Endothelial cell of umbilical vein (primary cell): Measurements from ENCODE around the gene OVCH2. TPM values are rescaled to one million over a fixed set of nuclear protein-coding genes. Genes with fewer than 3 reads are reported as not detected.

ENCODE experiments used
- BruUV-seq: library from RNA; stranded (reverse); fragments of 400-500 nt; replicated peaks from 2 replicates; lab custom pipeline; 2021; lab: Mats Ljungman, UMichigan
- CTCF ChIA-PET: fragments of 300-600, 350-600 bp; sonication (Branson Sonifier 250); formaldehyde crosslinking; loops from one replicate; lab custom pipeline; 2021; ENCODE audit warnings: antibody characterized with exemption, inconsistent platforms; lab: Charles Lee
- POLR2A ChIA-PET: fragments of 300-600, 350-600 bp; sonication (Branson Sonifier 250); formaldehyde crosslinking; loops from one replicate; lab custom pipeline; 2021; ENCODE audit warnings: antibody characterized with exemption, inconsistent platforms; lab: Charles Lee
- DNase-seq: peaks from one replicate; pipeline ENCODE4 v3.0.0-alpha.2; 2011; ENCODE audit warnings: low read depth, low spot score
- FAIRE-seq: peaks from 2 replicates; lab custom pipeline; 2011; peaks lifted over from hg19 to GRCh38; lab: Jason Lieb, UNC
- H2AFZ ChIP-seq: 2 replicates; pipeline ENCODE4 v1.6.0; 2012; ENCODE audit warnings: low read depth, low read length, control low read depth, inconsistent platforms
- H3K27ac ChIP-seq: 2 replicates; pipeline ENCODE4 v1.5.1; 2011; ENCODE audit warnings: low read depth, mild to moderate bottlenecking, control low read depth, low read length, moderate library complexity; ENCODE audit not compliant: insufficient read depth
- H3K27me3 ChIP-seq, 2 experiments: 2 replicates each; pipeline versions ENCODE4 v1.6.0 to v1.6.1; 2011; ENCODE audit warnings: low read length in 2 of 2, mixed read lengths in 1 of 2; ENCODE audit not compliant: control insufficient read depth in 2 of 2, insufficient read depth in 2 of 2
- H3K36me3 ChIP-seq, 2 experiments: 2 replicates in 1 of 2; 3 replicates in 1 of 2; pipeline ENCODE4 v1.5.1; 2011; ENCODE audit warnings: low read length in 2 of 2, mild to moderate bottlenecking in 1 of 2, moderate library complexity in 1 of 2; ENCODE audit not compliant: control insufficient read depth in 2 of 2, insufficient read depth in 2 of 2; ENCODE audit errors: extremely low read depth in 1 of 2
- H3K4me1 ChIP-seq: 3 replicates; pipeline ENCODE4 v1.5.1; 2011; ENCODE audit warnings: mild to moderate bottlenecking, low read length; ENCODE audit not compliant: control insufficient read depth, insufficient read depth; ENCODE audit errors: extremely low read depth
- H3K4me2 ChIP-seq: 2 replicates; pipeline ENCODE4 v1.6.1; 2011; ENCODE audit warnings: low read length, control low read depth, mixed read lengths; ENCODE audit not compliant: insufficient read depth
- H3K4me3 ChIP-seq, 3 experiments: fragments of 200-600 bp in 1 of 3; sonication (generic), shearing (Covaris generic) in 1 of 3; replicated peaks in 1 of 3; 2 replicates each; pipeline ENCODE4 v1.5.1; 2011 to 2016; ENCODE audit warnings: control low read depth in 3 of 3, low read length in 3 of 3, mild to moderate bottlenecking in 2 of 3, inconsistent platforms in 1 of 3, low read depth in 1 of 3, moderate library complexity in 1 of 3; ENCODE audit not compliant: insufficient read depth in 1 of 3
- H3K79me2 ChIP-seq: 2 replicates; pipeline ENCODE4 v1.6.0; 2012; ENCODE audit warnings: low read length, inconsistent platforms; ENCODE audit not compliant: control insufficient read depth, insufficient read depth
- H3K9ac ChIP-seq: replicated peaks from 2 replicates; pipeline ENCODE3; 2011; ENCODE audit warnings: low read length, control low read depth; ENCODE audit not compliant: insufficient read depth; ENCODE audit errors: extremely low read depth
- H3K9me1 ChIP-seq: replicated peaks from 3 replicates; pipeline ENCODE4 v1.6.0; 2011; ENCODE audit warnings: mild to moderate bottlenecking, low read length; ENCODE audit not compliant: control insufficient read depth, insufficient read depth; ENCODE audit errors: extremely low read depth
- H3K9me3 ChIP-seq: replicated peaks from 2 replicates; pipeline ENCODE4 v1.5.1; 2012; ENCODE audit warnings: low read length, inconsistent platforms; ENCODE audit not compliant: control insufficient read depth, insufficient read depth
- H4K20me1 ChIP-seq: replicated peaks from 2 replicates; pipeline ENCODE3; 2011; ENCODE audit warnings: mild to moderate bottlenecking, low read length; ENCODE audit not compliant: control insufficient read depth, insufficient read depth; ENCODE audit errors: extremely low read depth
- EZH2 ChIP-seq: IDR thresholded peaks from 2 replicates; pipeline ENCODE4 v1.6.1; 2012; ENCODE audit warnings: borderline replicate concordance, low read depth, mild to moderate bottlenecking, moderate library complexity, low read length, inconsistent platforms; ENCODE audit not compliant: severe bottlenecking
- FOS ChIP-seq: IDR thresholded peaks from 2 replicates; pipeline ENCODE4 v1.6.1; 2011; ENCODE audit warnings: mild to moderate bottlenecking, low read length, moderate library complexity, borderline replicate concordance; ENCODE audit not compliant: insufficient read depth
- JUN ChIP-seq: IDR thresholded peaks from 2 replicates; pipeline ENCODE4 v1.6.1; 2011; ENCODE audit warnings: borderline replicate concordance, low read depth; ENCODE audit not compliant: insufficient read length, insufficient read depth
- MYC ChIP-seq: IDR thresholded peaks from one replicate; pipeline ENCODE4 v1.6.1; 2011; ENCODE audit warnings: mild to moderate bottlenecking, low read depth, low read length
- dilution Hi-C: fragments of 300-500 bp; cut with MboI; formaldehyde crosslinking; loops from one replicate; pipeline ENCODE4 v1.15.0; 2019; ENCODE audit warnings: low sequenced_read_pairs; ENCODE audit not compliant: extremely low pct_ligation_motif_present
- intact Hi-C: fragments of 100-400 bp; cut with micrococcal nuclease; formaldehyde crosslinking; loops from one replicate; pipeline ENCODE4 v1.10.0; 2022
- polyA plus RNA-seq, 4 experiments: library from polyadenylated mRNA; depleted of rRNA in 3 of 4; stranded (reverse) in 3 of 4; unstranded in 1 of 4; fragments of >200 nt; gene quantifications; 2 replicates each; pipeline versions ENCODE4 v1.2.1 to v1.2.3, GENCODE V29; 2011 to 2012; ENCODE audit warnings: missing spikeins in 1 of 4
- total RNA-seq: library from RNA; stranded (reverse); gene quantifications from 2 replicates; pipeline ENCODE4 v1.2.3, GENCODE V29; 2021
- TF ChIP-seq, protein P1 (sequence below): IDR thresholded peaks from 2 replicates; pipeline ENCODE4 v1.6.1; 2011; ENCODE audit not compliant: insufficient read depth, insufficient read length
- TF ChIP-seq, protein P2 (sequence below), 2 donors: IDR thresholded peaks; 1 replicate in 1 of 2; 2 replicates in 1 of 2; pipeline ENCODE4 v1.5.1; 2011; ENCODE audit warnings: low read length in 2 of 2, mild to moderate bottlenecking in 2 of 2, moderate library complexity in 2 of 2, control low read depth in 1 of 2, inconsistent platforms in 1 of 2, low read depth in 1 of 2; ENCODE audit not compliant: insufficient read depth in 1 of 2; ENCODE audit errors: extremely low read depth in 1 of 2

OVCH2 gene
- total and polyA plus RNA-seq, 2 donors (not counting 3 experiments of a cell fraction or from before 2014, with no cell fraction given): not detected

GRCh38 chr11:7668911-7669310 lies 37.4 kb downstream of the OVCH2 start:
- BruUV-seq: no TSS peak
- dilution Hi-C loops (no loop called here), intact Hi-C loops (no loop called here)
- H4K20me1 ChIP-seq: no peaks in the 10 kb centered on the region
- H3K79me2 ChIP-seq: no peaks in the 10 kb centered on the region
- FAIRE-seq (no peak), DNase-seq (no peak)
- no peak overlapping the region for H2AFZ ChIP-seq
- TF ChIP-seq FOS: no peak
- no peak for TF ChIP-seq JUN
- TF ChIP-seq MYC: no peak
- TF ChIP-seq, protein P1, sequence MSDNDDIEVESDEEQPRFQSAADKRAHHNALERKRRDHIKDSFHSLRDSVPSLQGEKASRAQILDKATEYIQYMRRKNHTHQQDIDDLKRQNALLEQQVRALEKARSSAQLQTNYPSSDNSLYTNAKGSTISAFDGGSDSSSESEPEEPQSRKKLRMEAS: no peak
- TF ChIP-seq, protein P2, sequence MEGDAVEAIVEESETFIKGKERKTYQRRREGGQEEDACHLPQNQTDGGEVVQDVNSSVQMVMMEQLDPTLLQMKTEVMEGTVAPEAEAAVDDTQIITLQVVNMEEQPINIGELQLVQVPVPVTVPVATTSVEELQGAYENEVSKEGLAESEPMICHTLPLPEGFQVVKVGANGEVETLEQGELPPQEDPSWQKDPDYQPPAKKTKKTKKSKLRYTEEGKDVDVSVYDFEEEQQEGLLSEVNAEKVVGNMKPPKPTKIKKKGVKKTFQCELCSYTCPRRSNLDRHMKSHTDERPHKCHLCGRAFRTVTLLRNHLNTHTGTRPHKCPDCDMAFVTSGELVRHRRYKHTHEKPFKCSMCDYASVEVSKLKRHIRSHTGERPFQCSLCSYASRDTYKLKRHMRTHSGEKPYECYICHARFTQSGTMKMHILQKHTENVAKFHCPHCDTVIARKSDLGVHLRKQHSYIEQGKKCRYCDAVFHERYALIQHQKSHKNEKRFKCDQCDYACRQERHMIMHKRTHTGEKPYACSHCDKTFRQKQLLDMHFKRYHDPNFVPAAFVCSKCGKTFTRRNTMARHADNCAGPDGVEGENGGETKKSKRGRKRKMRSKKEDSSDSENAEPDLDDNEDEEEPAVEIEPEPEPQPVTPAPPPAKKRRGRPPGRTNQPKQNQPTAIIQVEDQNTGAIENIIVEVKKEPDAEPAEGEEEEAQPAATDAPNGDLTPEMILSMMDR (IDR thresholded peaks at IDR 0.05; ENCODE audit: extremely low read depth in 1 of 2, insufficient read depth in 1 of 2, low read depth in 1 of 2, low read length in 2 of 2): no peak
- TF ChIP-seq EZH2: no peak
- H3K27me3 ChIP-seq: no peaks in the 10 kb centered on the region
- H3K4me3 ChIP-seq: no peak overlapping the region
- no peaks in the 10 kb centered on the region for H3K9me1 ChIP-seq
- POLR2A ChIA-PET: no interaction called here
- no peak overlapping the region for H3K27ac ChIP-seq
- no peaks in the 10 kb centered on the region for H3K36me3 ChIP-seq
- H3K4me2 ChIP-seq: no peak overlapping the region
- H3K4me1 ChIP-seq: peaks cover 4% of the 10 kb centered on the region
- H3K9ac ChIP-seq: no peak overlapping the region
- CTCF ChIA-PET: interaction anchor here (1.3 to 9.7 kb wide), 2 partner anchors 95 to 226 kb away, joined by 4 to 225 read pairs; no protein-coding TSS in a partner anchor
- H3K9me3 ChIP-seq: no peaks in the 10 kb centered on the region
